GM23338 (cell line): ENCODE results near the gene MSL3B.

Experiments
- ATAC-seq: fragments of 200-7000 bp; cut with Tn5 transposase; 3 replicates; pipeline ENCODE4 v1.9.1; 2020
- DNase-seq: peaks from one replicate; pipeline ENCODE4 v3.0.0-alpha.2; 2015; ENCODE audit warnings: low spot score
- H2AFZ ChIP-seq: fragments of 200-600 bp; sonication (generic); 2 replicates; pipeline ENCODE4 v1.8.0; 2016; ENCODE audit warnings: antibody characterized with exemption, mild to moderate bottlenecking, moderate library complexity
- H3F3A ChIP-seq: fragments of 200-600 bp; sonication (generic); replicated peaks from 2 replicates; pipeline ENCODE4 v1.8.0; 2017; ENCODE audit warnings: antibody characterized with exemption, mixed run types, low read depth
- H3K27ac ChIP-seq: fragments of 200-600 bp; sonication (generic); 2 replicates; pipeline ENCODE4 v1.6.1; 2016; ENCODE audit warnings: low read depth
- H3K27me3 ChIP-seq: fragments of 200-600 bp; sonication (generic); 2 replicates; pipeline ENCODE4 v1.8.0; 2016; ENCODE audit warnings: mild to moderate bottlenecking, mixed run types, moderate library complexity; ENCODE audit not compliant: insufficient read depth
- H3K36me3 ChIP-seq: fragments of 200-600 bp; sonication (generic); 2 replicates; pipeline ENCODE4 v1.8.0; 2016; ENCODE audit warnings: mild to moderate bottlenecking; ENCODE audit not compliant: insufficient read depth
- H3K4me1 ChIP-seq: fragments of 200-600 bp; sonication (generic); 2 replicates; pipeline ENCODE4 v1.8.0; 2016; ENCODE audit warnings: mild to moderate bottlenecking, moderate library complexity; ENCODE audit not compliant: insufficient read depth
- H3K4me2 ChIP-seq: fragments of 200-600 bp; sonication (generic); 2 replicates; pipeline ENCODE4 v1.7.1; 2017; ENCODE audit warnings: mixed run types
- H3K4me3 ChIP-seq: fragments of 200-600 bp; sonication (generic); 2 replicates; pipeline ENCODE4 v1.6.1; 2016; ENCODE audit warnings: mixed run types
- H3K79me2 ChIP-seq: fragments of 200-600 bp; sonication (generic); replicated peaks from 2 replicates; pipeline ENCODE4 v1.8.0; 2017; ENCODE audit warnings: mild to moderate bottlenecking; ENCODE audit not compliant: insufficient read depth
- H3K9me2 ChIP-seq: fragments of 200-600 bp; sonication (generic); 2 replicates; pipeline ENCODE4 v1.8.0; 2017; ENCODE audit not compliant: insufficient read depth
- H4K20me1 ChIP-seq: fragments of 200-600 bp; sonication (generic); replicated peaks from 2 replicates; pipeline ENCODE4 v1.8.0; 2017; ENCODE audit warnings: mild to moderate bottlenecking; ENCODE audit not compliant: insufficient read depth
- H3K27ac Mint-ChIP-seq: 2 replicates; pipeline ENCODE4 v1.8.0; 2020; ENCODE audit warnings: inconsistent platforms, mild to moderate bottlenecking, moderate library complexity, mixed read lengths
- H3K27me3 Mint-ChIP-seq: 3 replicates; pipeline ENCODE4 v1.8.0; 2022; ENCODE audit warnings: low read depth, mild to moderate bottlenecking, moderate library complexity, mixed read lengths, inconsistent platforms; ENCODE audit not compliant: insufficient read depth, poor library complexity
- H3K36me3 Mint-ChIP-seq: 3 replicates; pipeline ENCODE4 v1.8.0; 2021; ENCODE audit warnings: low read depth, mild to moderate bottlenecking, inconsistent platforms, moderate library complexity, mixed read lengths
- H3K4me1 Mint-ChIP-seq: 3 replicates; pipeline ENCODE4 v1.8.0; 2020; ENCODE audit warnings: mild to moderate bottlenecking, inconsistent platforms, mixed read lengths
- H3K4me3 Mint-ChIP-seq: 3 replicates; pipeline ENCODE4 v1.8.0; 2021; ENCODE audit warnings: moderate library complexity, mild to moderate bottlenecking, inconsistent platforms, mixed read lengths
- H3K9me3 Mint-ChIP-seq: 3 replicates; pipeline ENCODE4 v1.8.0; 2020; ENCODE audit warnings: moderate library complexity, mild to moderate bottlenecking, inconsistent platforms, mixed read lengths
- CREB1 ChIP-seq: fragments of 250-450 bp; sonication (Bioruptor Pico); IDR thresholded peaks from 2 replicates; pipeline ENCODE4 v1.5.0; 2020; ENCODE audit warnings: low read depth, mild to moderate bottlenecking, moderate library complexity
- EZH2 ChIP-seq: fragments of 200-600 bp; sonication (generic); IDR thresholded peaks from one replicate; pipeline ENCODE4 v1.8.0; 2017; ENCODE audit warnings: antibody characterized with exemption, mild to moderate bottlenecking, low read depth; ENCODE audit not compliant: unreplicated experiment
- EZH2phosphoT487 ChIP-seq: fragments of 200-600 bp; sonication (generic); IDR thresholded peaks from one replicate; pipeline ENCODE4 v1.8.1; 2018; ENCODE audit warnings: antibody characterized with exemption; ENCODE audit not compliant: unreplicated experiment
- JUNB ChIP-seq: IDR thresholded peaks from one replicate; pipeline ENCODE4 v1.6.1; 2016; ENCODE audit warnings: antibody characterized with exemption; ENCODE audit not compliant: unreplicated experiment
- NANOG ChIP-seq: IDR thresholded peaks from 2 replicates; pipeline ENCODE4 v1.6.1; 2016; ENCODE audit warnings: antibody characterized with exemption, borderline replicate concordance
- POLR2AphosphoS5 ChIP-seq: IDR thresholded peaks from 2 replicates; pipeline ENCODE4 v1.6.1; 2016; ENCODE audit warnings: antibody characterized with exemption, low read depth
- STAT1 ChIP-seq: IDR thresholded peaks from one replicate; pipeline ENCODE4 v1.6.1; 2016; ENCODE audit warnings: antibody characterized with exemption; ENCODE audit not compliant: unreplicated experiment
- ZNF114 ChIP-seq: fragments of 250-450 bp; sonication (Bioruptor Pico); IDR thresholded peaks from 2 replicates; pipeline ENCODE4 v1.5.0; 2020; ENCODE audit warnings: mild to moderate bottlenecking, moderate library complexity
- ZNF331 ChIP-seq: fragments of 250-450 bp; sonication (Bioruptor Pico); IDR thresholded peaks from 2 replicates; pipeline ENCODE4 v1.5.0; 2020; ENCODE audit warnings: low read depth, mild to moderate bottlenecking, moderate library complexity
- TF ChIP-seq, protein P1 (sequence below): fragments of 250-450 bp; sonication (Bioruptor Pico); IDR thresholded peaks from 2 replicates; pipeline ENCODE4 v1.5.0; 2020; ENCODE audit warnings: mild to moderate bottlenecking, moderate library complexity
- TF ChIP-seq, protein P2 (sequence below), 2 experiments: fragments of 200-600 bp in 1 of 2; sonication (generic) in 1 of 2; conservative IDR thresholded peaks; 2 replicates each; pipeline versions ENCODE4 v1.5.1 to v1.6.1; 2016 to 2017; ENCODE audit warnings: antibody characterized with exemption in 2 of 2, low read depth in 2 of 2, mild to moderate bottlenecking in 2 of 2, moderate library complexity in 1 of 2
- TF ChIP-seq, protein P3 (sequence below): IDR thresholded peaks from one replicate; pipeline ENCODE4 v1.6.1; 2018; ENCODE audit warnings: antibody characterized with exemption; ENCODE audit not compliant: unreplicated experiment
- TF ChIP-seq, protein P4 (sequence below): IDR thresholded peaks from 2 replicates; pipeline ENCODE4 v1.6.1; 2016; ENCODE audit warnings: antibody characterized with exemption

The MSL3B gene

DNA sequence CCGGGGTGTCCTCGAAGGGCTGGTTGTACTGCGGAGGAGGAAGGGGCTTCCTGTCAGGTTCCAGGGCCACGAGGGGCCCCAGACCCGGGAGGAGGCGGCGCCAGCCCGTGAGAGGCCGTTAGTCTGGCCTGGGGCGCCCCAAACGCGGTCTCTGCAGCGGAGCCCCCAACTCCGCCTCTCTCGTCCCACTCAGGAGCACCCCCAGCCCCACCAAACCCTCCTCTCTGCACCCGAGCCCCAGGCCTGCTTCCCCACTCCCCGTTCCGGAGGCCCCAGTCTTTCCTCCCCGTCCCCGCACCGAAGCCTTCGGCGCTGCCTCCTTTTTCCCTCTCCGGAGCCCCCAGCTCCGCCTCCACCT, 14.3 kb downstream of the MSL3B start:
- Histone ChIP-seq H3K4me3 (peak overlapping the region; percentile 90), H3K4me1 (peaks cover 21% of the 10 kb centered on the region), H2AFZ (no peak overlapping the region), H3K9me2 (peaks cover 6% of the 10 kb centered on the region; the same call in 1 of the 2 replicates), H3K79me2 (peaks cover 54% of the 10 kb centered on the region), H3K27me3 (no peaks in the 10 kb centered on the region), H3K4me2 (peak overlapping the region; percentile 99), H3F3A (no peaks in the 10 kb centered on the region), H3K36me3 (peaks cover 45% of the 10 kb centered on the region), H3K27ac (0 out of 2 replicates have a peak overlapping the region, but pooled peaks have one; percentile 61), H4K20me1 (peaks cover 31% of the 10 kb centered on the region)
- DNase-seq = no peak
- Mint-ChIP-seq H3K9me3 (no peaks in the 10 kb centered on the region; the same call in 2 of the 3 replicates), H3K27me3 (peaks cover 12% of the 10 kb centered on the region), H3K4me1 (peaks cover 23% of the 10 kb centered on the region), H3K4me3 (peak overlapping the region; percentile 98), H3K27ac (peak overlapping the region; percentile 98), H3K36me3 (peaks cover 52% of the 10 kb centered on the region)
- TF ChIP-seq NANOG (no peak), EZH2 (no peak), STAT1 (no peak), CREB1 (no peak), ZNF331 (CRISPR knock-in tag) (no peak), JUNB (no peak), POLR2AphosphoS5 (no peak), EZH2phosphoT487 (no peak), ZNF114 (no peak)
- TF ChIP-seq, protein P1, sequence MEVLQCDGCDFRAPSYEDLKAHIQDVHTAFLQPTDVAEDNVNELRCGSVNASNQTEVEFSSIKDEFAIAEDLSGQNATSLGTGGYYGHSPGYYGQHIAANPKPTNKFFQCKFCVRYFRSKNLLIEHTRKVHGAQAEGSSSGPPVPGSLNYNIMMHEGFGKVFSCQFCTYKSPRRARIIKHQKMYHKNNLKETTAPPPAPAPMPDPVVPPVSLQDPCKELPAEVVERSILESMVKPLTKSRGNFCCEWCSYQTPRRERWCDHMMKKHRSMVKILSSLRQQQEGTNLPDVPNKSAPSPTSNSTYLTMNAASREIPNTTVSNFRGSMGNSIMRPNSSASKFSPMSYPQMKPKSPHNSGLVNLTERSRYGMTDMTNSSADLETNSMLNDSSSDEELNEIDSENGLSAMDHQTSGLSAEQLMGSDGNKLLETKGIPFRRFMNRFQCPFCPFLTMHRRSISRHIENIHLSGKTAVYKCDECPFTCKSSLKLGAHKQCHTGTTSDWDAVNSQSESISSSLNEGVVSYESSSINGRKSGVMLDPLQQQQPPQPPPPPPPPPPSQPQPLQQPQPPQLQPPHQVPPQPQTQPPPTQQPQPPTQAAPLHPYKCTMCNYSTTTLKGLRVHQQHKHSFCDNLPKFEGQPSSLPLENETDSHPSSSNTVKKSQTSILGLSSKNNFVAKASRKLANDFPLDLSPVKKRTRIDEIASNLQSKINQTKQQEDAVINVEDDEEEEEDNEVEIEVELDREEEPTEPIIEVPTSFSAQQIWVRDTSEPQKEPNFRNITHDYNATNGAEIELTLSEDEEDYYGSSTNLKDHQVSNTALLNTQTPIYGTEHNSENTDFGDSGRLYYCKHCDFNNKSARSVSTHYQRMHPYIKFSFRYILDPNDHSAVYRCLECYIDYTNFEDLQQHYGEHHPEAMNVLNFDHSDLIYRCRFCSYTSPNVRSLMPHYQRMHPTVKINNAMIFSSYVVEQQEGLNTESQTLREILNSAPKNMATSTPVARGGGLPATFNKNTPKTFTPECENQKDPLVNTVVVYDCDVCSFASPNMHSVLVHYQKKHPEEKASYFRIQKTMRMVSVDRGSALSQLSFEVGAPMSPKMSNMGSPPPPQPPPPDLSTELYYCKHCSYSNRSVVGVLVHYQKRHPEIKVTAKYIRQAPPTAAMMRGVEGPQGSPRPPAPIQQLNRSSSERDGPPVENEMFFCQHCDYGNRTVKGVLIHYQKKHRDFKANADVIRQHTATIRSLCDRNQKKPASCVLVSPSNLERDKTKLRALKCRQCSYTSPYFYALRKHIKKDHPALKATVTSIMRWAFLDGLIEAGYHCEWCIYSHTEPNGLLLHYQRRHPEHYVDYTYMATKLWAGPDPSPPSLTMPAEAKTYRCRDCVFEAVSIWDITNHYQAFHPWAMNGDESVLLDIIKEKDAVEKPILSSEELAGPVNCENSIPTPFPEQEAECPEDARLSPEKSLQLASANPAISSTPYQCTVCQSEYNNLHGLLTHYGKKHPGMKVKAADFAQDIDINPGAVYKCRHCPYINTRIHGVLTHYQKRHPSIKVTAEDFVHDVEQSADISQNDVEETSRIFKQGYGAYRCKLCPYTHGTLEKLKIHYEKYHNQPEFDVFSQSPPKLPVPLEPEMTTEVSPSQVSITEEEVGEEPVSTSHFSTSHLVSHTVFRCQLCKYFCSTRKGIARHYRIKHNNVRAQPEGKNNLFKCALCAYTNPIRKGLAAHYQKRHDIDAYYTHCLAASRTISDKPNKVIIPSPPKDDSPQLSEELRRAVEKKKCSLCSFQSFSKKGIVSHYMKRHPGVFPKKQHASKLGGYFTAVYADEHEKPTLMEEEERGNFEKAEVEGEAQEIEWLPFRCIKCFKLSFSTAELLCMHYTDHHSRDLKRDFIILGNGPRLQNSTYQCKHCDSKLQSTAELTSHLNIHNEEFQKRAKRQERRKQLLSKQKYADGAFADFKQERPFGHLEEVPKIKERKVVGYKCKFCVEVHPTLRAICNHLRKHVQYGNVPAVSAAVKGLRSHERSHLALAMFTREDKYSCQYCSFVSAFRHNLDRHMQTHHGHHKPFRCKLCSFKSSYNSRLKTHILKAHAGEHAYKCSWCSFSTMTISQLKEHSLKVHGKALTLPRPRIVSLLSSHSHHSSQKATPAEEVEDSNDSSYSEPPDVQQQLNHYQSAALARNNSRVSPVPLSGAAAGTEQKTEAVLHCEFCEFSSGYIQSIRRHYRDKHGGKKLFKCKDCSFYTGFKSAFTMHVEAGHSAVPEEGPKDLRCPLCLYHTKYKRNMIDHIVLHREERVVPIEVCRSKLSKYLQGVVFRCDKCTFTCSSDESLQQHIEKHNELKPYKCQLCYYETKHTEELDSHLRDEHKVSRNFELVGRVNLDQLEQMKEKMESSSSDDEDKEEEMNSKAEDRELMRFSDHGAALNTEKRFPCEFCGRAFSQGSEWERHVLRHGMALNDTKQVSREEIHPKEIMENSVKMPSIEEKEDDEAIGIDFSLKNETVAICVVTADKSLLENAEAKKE (CRISPR knock-in tag) = no peak
- TF ChIP-seq, protein P2, sequence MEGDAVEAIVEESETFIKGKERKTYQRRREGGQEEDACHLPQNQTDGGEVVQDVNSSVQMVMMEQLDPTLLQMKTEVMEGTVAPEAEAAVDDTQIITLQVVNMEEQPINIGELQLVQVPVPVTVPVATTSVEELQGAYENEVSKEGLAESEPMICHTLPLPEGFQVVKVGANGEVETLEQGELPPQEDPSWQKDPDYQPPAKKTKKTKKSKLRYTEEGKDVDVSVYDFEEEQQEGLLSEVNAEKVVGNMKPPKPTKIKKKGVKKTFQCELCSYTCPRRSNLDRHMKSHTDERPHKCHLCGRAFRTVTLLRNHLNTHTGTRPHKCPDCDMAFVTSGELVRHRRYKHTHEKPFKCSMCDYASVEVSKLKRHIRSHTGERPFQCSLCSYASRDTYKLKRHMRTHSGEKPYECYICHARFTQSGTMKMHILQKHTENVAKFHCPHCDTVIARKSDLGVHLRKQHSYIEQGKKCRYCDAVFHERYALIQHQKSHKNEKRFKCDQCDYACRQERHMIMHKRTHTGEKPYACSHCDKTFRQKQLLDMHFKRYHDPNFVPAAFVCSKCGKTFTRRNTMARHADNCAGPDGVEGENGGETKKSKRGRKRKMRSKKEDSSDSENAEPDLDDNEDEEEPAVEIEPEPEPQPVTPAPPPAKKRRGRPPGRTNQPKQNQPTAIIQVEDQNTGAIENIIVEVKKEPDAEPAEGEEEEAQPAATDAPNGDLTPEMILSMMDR (conservative IDR thresholded peaks at IDR 0.05; ENCODE audit: low read depth in 2 of 2) = no peak
- TF ChIP-seq, protein P3, sequence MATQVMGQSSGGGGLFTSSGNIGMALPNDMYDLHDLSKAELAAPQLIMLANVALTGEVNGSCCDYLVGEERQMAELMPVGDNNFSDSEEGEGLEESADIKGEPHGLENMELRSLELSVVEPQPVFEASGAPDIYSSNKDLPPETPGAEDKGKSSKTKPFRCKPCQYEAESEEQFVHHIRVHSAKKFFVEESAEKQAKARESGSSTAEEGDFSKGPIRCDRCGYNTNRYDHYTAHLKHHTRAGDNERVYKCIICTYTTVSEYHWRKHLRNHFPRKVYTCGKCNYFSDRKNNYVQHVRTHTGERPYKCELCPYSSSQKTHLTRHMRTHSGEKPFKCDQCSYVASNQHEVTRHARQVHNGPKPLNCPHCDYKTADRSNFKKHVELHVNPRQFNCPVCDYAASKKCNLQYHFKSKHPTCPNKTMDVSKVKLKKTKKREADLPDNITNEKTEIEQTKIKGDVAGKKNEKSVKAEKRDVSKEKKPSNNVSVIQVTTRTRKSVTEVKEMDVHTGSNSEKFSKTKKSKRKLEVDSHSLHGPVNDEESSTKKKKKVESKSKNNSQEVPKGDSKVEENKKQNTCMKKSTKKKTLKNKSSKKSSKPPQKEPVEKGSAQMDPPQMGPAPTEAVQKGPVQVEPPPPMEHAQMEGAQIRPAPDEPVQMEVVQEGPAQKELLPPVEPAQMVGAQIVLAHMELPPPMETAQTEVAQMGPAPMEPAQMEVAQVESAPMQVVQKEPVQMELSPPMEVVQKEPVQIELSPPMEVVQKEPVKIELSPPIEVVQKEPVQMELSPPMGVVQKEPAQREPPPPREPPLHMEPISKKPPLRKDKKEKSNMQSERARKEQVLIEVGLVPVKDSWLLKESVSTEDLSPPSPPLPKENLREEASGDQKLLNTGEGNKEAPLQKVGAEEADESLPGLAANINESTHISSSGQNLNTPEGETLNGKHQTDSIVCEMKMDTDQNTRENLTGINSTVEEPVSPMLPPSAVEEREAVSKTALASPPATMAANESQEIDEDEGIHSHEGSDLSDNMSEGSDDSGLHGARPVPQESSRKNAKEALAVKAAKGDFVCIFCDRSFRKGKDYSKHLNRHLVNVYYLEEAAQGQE = no peak
- TF ChIP-seq, protein P4, sequence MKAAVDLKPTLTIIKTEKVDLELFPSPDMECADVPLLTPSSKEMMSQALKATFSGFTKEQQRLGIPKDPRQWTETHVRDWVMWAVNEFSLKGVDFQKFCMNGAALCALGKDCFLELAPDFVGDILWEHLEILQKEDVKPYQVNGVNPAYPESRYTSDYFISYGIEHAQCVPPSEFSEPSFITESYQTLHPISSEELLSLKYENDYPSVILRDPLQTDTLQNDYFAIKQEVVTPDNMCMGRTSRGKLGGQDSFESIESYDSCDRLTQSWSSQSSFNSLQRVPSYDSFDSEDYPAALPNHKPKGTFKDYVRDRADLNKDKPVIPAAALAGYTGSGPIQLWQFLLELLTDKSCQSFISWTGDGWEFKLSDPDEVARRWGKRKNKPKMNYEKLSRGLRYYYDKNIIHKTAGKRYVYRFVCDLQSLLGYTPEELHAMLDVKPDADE = no peak
- ATAC-seq = peak; percentile 18
